Gastroesophageal sphincter (tissue), 3 donors: ENCODE data around the gene ZNF543.
"Not testable (repeated sequence)": the region's sequence is repeated elsewhere in the genome, so short reads cannot be mapped to it uniquely, and the experiment has no call there.

Source experiments
- CTCF ChIP-seq, 4 experiments: fragments of 200-600 bp in 2 of 4; fragments of 450-650 bp in 2 of 4; sonication (generic) in 1 of 4; IDR thresholded peaks; one replicate each; pipeline ENCODE4 v1.5.1; 2017 to 2019; ENCODE audit warnings: antibody characterized with exemption in 4 of 4, mild to moderate bottlenecking in 2 of 4, moderate library complexity in 2 of 4
- POLR2AphosphoS5 ChIP-seq: sonication (generic); formaldehyde crosslinking; IDR thresholded peaks from one replicate; pipeline ENCODE4 v1.6.1; 2017; ENCODE audit warnings: antibody characterized with exemption

- not testable (repeated sequence) for TF ChIP-seq CTCF (IDR thresholded peaks at IDR 0.05); POLR2AphosphoS5
Observed at GRCh38 chr19:57278481-57278880, 41.8 kb upstream of the ZNF543 start.
